ENCODE data around the gene COL23A1.

The COL23A1 gene

DNA sequence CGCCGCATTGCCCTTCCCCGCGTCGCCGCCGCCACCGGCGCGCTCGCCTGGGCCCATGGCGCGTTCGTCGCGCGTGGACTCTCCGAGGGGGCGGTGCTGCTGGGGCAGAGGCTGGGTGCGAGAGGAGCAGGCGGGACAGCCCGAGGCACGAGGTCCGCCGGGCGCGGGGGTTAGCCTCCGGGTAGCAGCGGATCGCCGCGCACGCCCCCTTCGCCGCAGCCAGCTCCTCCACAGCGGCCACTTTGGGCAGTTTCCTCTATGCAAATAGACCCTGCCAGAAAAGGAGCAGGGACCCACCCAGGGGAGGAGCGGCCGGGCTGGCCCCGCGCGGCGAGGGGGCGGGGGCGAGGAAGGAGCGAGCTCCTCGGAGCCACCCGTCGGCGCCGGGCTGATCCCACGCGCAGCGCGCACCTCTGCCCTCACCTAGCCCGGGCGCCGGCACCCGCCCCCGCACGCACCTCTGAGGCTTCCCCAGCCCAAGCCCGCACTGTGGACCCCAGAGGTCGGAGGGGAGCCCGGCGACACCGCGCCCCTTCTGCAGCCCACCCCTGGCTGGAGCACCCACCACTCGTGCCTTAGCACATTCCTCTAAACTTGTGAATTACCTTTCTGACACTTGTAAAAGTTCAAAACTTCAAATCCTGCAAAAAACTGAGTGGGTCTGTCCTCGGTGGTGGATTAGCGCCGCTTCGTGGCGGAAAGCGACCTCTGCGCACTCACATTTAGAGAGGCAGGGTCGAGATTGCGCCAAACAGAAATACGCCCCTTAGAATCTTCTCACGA lies at the start of gene COL23A1:
Gene COL23A1, minus strand, starts transcription at position 253 of the 783 bp plus-strand sequence.
- peak in 1 of 2 donors; percentile 22 for DNase-seq (ENCODE audit: low read depth in 2 of 2)

- DNase-seq (ENCODE audit: low read depth in 2 of 2): no peak
Observed at GRCh38 chr5:178637356-178638074, 47.3 kb upstream of the COL23A1 start.

DNA sequence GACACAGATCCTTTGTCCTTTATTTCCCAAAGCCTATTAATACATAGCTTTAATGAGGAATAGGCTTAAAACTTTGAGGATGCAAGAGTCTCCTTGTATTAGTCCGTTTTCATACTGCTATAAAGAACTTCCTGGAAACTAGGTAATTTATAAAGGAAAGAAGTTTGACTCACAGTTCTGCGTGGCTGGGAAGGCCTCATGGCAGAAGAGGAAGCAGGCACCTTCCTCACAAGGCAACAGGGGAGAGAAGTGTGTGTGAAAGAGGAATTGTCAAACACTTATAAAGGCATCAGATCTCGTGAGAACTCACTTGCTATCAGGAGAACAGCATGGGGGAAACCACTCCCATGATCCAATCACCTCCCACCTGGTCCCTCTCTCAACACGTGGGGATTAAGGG lies 42.1 kb upstream of the COL23A1 start:
- no peak for DNase-seq (ENCODE audit: low read depth in 2 of 2)

DNA sequence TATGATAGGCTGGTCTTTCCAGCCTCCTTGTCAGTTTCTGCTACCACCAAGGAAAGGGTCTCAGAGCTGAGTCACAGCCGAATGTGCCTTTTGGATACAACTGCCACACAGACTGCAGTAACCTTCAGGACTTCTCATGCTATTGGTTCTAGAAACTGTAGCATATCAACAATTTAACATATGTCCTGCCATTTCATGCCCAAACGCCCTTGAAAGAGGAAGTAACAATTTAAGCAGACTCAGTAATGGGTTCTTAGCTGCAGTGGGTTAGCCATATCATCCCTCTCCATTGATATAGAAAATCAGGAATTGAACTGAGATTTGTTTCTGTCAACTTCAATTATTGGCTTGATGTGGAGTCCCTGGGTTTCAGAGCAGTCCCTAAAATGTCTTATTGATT lies 40.8 kb upstream of the COL23A1 start:
- no peak for DNase-seq (ENCODE audit: low read depth in 2 of 2)

- no peak for DNase-seq (ENCODE audit: low read depth in 2 of 2)
Observed at GRCh38 chr5:178630475-178630930, 40.3 kb upstream of the COL23A1 start.

DNA sequence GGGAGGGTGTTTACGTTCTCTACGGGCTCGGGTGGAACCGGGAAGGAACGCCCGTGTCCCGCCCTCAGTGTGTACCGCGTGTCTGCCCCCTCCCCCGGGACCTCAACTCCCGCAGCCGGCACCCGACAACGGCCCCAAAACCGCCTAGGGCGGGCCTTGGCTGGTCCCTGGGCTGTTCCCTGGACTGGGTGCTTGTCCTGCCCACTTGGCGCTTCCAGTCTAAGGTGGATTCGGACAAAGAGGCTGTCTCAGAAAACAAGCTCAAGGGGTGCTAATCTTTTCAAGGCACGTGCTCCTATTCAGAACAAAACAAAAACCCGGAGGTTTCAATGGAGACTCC lies 37.0 kb upstream of the COL23A1 start:
- DNase-seq (ENCODE audit: low read depth in 2 of 2): no peak

DNA sequence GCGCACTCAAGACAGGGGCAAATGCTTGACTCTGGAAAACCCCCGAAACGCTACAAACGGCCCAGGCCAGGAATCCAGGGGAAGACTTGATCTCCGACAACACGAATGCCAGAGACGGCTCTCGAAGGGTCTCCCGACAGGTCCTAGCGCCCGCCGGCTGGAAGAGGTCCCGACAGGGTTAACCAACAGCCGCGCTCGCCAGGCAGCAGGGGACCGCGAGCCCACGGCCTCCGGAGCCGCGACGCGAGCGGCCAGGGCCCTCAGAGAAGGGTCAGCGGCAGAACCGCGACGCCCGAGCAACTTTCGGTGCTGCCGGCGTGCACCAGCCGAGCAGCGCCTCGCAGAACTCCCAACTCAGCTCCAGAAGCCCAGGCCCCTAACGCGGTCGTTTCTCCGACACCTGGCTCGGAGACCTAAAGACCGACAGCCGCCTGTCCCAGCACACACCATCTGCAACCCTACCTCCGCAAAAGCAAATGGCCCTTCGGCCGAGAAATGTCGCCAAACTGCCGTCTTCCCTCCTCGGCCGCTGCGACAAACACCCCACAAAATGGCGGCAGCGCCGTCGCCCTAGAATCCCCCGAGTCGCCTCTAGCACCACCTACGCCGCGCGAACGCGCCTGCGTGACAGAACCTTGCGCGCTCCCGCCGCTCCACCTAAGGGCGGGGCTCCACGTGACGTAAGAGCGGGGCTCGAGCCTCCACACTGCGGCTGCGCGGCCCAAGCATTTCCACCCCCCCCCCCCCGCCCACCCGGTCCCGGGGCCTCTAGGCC lies 36.5 kb upstream of the COL23A1 start, which contains the start of gene CLK4:
Gene CLK4, minus strand, starts transcription at position 567 of the 775 bp plus-strand sequence. CDS start 3,634 bp downstream, outside the sequence.
- peak; percentile 93 to 95 for DNase-seq (ENCODE audit: low read depth in 2 of 2)

DNA sequence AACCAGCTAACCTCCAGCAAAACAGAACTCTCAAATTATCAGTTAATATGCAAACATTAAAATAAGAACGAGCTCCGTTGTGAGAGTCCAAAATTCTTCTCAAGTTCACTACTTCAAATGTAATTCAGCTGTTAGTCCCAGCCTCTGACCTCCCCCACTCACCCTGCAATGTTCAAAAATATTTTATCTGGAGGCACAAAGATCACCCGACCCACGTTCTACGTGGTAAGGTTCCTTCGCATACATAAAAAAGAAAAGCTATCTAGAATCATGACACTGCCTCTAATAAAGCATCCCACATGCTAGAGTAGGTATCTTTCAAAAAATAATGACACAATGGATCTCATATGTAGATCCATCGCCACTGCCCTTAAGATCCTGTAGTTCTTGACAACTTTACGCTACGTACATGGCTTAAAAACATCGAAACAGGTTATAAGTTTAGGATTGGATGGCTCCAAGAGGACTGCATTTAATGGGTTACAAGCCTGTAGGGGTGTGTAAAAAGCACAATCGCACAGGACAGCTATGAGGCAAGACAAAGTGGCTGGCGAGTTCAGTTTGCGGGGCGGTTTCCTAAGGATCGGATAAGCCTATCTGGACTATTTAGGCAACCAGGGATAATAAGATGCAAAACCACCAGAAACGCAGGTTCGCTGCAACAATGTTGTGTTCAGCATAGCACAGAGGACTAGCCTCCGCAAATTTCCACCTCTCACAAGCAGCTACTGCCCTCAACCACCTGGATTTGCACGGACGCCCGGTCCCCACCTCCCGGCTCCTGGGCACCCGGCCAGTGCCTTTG lies 35.7 kb upstream of the COL23A1 start:
- no peak for DNase-seq (ENCODE audit: low read depth in 2 of 2)

DNA sequence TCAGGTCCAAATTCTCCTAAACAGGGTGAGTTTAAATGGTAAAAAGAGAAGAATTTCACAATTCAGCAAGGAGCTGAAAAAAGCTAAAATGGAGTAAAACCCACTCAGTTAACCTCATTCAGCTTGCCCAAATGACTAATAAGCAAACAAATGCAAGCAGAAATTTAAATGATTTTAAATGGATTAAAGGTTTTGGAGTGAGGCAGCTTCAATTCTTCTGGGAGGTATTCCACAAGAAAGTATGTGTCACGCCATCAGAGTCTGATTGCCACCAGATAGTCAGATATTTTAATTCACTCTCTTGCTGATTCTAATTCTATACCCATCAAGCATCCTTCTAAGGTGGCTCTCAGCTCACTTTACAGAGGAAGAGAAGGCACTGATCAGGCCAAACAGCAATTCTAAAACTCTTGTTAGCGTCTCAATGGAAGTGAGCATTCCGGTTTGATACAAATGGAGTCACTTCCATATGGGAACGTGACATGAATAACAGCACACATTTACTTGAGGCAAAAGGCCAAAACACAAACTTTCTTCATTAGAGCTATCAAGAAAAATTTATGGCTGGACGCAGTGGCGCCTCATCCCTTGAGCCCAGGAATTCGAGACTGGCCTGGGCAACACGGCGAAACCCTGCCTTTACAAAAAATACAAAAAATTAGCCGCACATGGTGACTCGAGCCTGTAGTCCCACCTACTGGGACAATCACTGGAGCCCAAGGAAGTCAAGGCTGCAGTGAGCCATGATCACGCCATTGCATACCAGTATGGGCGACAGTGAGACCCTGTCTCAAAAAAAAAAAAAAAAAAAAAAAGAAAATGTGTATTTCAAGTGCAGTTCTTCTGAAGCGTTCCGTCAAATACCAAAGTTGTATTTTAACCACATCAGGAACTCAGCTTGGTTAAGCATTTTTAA lies 34.7 kb upstream of the COL23A1 start:
- no peak for DNase-seq (ENCODE audit: low read depth in 2 of 2)

DNA sequence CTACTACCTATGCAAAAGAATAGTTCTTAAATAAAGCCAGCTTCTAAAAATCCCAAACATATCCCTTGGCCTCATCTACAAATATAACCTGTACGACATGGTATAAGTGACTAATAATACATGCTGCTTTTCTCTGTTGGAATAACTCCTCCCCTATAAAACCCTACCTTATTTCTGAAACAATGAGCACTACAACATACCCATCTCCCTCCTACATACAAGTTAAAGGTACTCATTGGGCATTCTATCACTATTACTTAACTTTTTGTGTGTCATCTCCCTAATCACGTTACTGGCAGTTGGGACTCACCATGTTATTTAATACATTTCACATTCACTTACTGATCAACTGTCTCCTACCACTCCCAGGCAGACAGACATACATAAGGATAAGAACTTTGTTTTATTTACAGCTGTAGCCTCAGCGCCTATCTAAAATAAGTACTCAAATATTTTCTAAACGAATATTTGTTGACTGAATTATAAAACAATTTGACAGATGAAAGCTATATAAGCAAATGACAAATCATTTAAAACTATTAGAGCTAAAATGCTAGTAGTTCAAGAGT lies 32.6 kb upstream of the COL23A1 start:
- no peak for DNase-seq (ENCODE audit: low read depth in 2 of 2)

DNA sequence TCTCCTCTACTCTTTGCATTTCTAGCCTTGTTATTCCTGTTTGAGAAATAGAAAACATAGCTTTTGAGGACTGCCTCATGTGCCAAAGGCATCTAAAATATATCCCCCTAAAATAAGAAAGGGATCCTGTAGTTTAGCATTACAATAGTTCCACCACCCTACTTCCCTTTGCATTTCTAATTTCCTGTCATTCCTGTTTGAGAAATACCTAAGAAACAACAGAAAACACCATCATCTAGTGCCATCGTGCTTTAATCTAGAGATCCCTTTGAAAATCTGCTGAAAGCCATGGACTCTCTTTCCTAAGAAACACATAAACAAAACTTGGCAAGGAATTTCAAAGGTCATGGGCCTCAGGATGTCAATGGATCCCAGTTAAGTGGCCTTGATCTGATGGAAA lies 29.2 kb upstream of the COL23A1 start:
- DNase-seq (ENCODE audit: low read depth in 2 of 2): no peak

- no peak for DNase-seq (ENCODE audit: low read depth in 2 of 2)
Observed at GRCh38 chr5:178612299-178612698, 22.1 kb upstream of the COL23A1 start.

GRCh38 chr5:178606269-178606668 lies 16.1 kb upstream of the COL23A1 start:
- no peak for DNase-seq (ENCODE audit: low read depth in 2 of 2)

DNA sequence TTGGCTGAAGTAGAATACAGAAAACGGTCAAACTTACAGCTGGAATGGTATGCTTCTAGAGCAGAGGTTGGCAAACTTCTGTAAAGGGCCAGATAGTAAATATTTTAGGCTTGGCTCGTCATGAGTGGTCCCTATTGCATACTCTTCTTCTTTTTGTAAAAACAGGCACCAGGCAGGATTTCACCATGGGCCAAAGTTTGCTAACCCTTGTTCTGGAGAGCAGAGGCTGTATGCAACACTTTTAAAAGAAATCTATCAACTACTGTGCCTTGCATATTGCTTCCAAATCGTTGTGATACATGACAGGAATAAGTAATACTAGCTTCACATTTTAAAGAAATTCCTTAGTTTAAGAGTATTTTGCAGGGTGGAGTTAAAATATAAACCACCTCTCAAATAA lies 15.6 kb upstream of the COL23A1 start:
- no peak for DNase-seq (ENCODE audit: low read depth in 2 of 2)

DNA sequence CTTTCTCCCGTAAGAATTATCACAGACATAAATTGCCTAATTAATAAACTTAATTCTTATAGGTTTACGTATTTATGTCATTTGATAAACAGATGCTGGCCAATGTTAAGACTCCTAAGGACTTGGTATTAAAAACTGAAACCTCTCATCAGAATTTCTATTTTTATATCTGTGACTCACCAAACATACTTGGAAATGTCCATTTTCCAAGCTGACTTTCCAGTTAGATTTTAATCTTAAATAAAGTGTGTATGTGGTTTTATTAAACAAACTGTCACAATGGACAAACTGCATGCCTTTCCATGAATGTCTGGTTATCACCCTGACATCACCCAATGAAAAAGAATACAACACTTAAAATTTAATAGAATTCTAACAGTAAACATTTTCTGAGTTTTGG lies 12.6 kb upstream of the COL23A1 start:
- DNase-seq (ENCODE audit: low read depth in 2 of 2): no peak

GRCh38 chr5:178595750-178596149 lies 5.6 kb upstream of the COL23A1 start:
- DNase-seq (ENCODE audit: low read depth in 2 of 2): no peak

GRCh38 chr5:178595150-178595549 lies 5.0 kb upstream of the COL23A1 start:
- DNase-seq (ENCODE audit: low read depth in 2 of 2): no peak

GRCh38 chr5:178590924-178591423 lies 781 bp upstream of the COL23A1 start:
- DNase-seq (ENCODE audit: low read depth in 2 of 2): no peak

GRCh38 chr5:178589180-178590140 lies 733 bp downstream of the COL23A1 start:
- no peak for DNase-seq (ENCODE audit: low read depth in 2 of 2)

All from stimulated activated CD4-positive, alpha-beta T cell treated with anti-CD3 and anti-CD28 coated beads, Interleukin-4, amount 100 ng/mL, for 48 hours (primary cell).